Trophoblast cell (in vitro differentiated cells and primary cell): ENCODE measurements around the gene EXD3.

Source experiments
- DNase-seq, 2 donors: peaks; one replicate each; pipeline ENCODE4 v3.0.0-alpha.2; 2016
- H2AFZ ChIP-seq: 2 replicates; pipeline ENCODE4 v1.6.1; 2013; ENCODE audit warnings: low read length, moderate library complexity, mild to moderate bottlenecking; ENCODE audit not compliant: insufficient read depth, poor library complexity
- H2AK5ac ChIP-seq: 2 replicates; pipeline ENCODE4 v1.6.1; 2013; ENCODE audit warnings: mild to moderate bottlenecking, low read length
- H2BK120ac ChIP-seq: 2 replicates; pipeline ENCODE4 v1.6.1; 2013; ENCODE audit warnings: low read length, mild to moderate bottlenecking, moderate library complexity; ENCODE audit not compliant: insufficient read depth, poor library complexity
- H2BK12ac ChIP-seq: 2 replicates; pipeline ENCODE4 v1.6.1; 2013; ENCODE audit warnings: mild to moderate bottlenecking, low read length, moderate library complexity
- H2BK5ac ChIP-seq: 2 replicates; pipeline ENCODE4 v1.6.1; 2013; ENCODE audit warnings: low read length, low read depth, moderate library complexity, mild to moderate bottlenecking; ENCODE audit not compliant: poor library complexity
- H3K14ac ChIP-seq: 2 replicates; pipeline ENCODE4 v1.6.1; 2013; ENCODE audit warnings: mild to moderate bottlenecking, low read length
- H3K18ac ChIP-seq: 2 replicates; pipeline ENCODE4 v1.6.1; 2013; ENCODE audit warnings: mild to moderate bottlenecking, low read length
- H3K23ac ChIP-seq: 2 replicates; pipeline ENCODE4 v1.6.1; 2013; ENCODE audit warnings: low read length
- H3K27ac ChIP-seq: 2 replicates; pipeline ENCODE4 v1.5.1; 2013; ENCODE audit warnings: low read depth, mild to moderate bottlenecking, inconsistent platforms, low read length, moderate library complexity
- H3K27me3 ChIP-seq: 2 replicates; pipeline ENCODE4 v1.6.1; 2013; ENCODE audit warnings: inconsistent platforms, mild to moderate bottlenecking, low read length, moderate library complexity; ENCODE audit not compliant: insufficient read depth
- H3K36me3 ChIP-seq, 2 experiments: 1 replicate in 1 of 2; 2 replicates in 1 of 2; pipeline ENCODE4 v1.6.1; 2013; ENCODE audit warnings: low read length in 2 of 2, mild to moderate bottlenecking in 2 of 2, moderate library complexity in 1 of 2; ENCODE audit not compliant: insufficient read depth in 2 of 2, control insufficient read depth in 1 of 2
- H3K4ac ChIP-seq: 2 replicates; pipeline ENCODE4 v1.6.1; 2013; ENCODE audit warnings: low read depth, mild to moderate bottlenecking, low read length, moderate library complexity
- H3K4me1 ChIP-seq, 2 experiments: 1 replicate in 1 of 2; 2 replicates in 1 of 2; pipeline ENCODE4 v1.6.1; 2013; ENCODE audit warnings: low read length in 2 of 2, mild to moderate bottlenecking in 2 of 2, moderate library complexity in 1 of 2; ENCODE audit not compliant: insufficient read depth in 2 of 2, control insufficient read depth in 1 of 2
- H3K4me2 ChIP-seq: 2 replicates; pipeline ENCODE4 v1.6.1; 2013; ENCODE audit warnings: inconsistent platforms, mild to moderate bottlenecking, low read length, moderate library complexity
- H3K4me3 ChIP-seq: 2 replicates; pipeline ENCODE4 v1.5.1; 2013; ENCODE audit warnings: mild to moderate bottlenecking, low read depth, low read length, inconsistent platforms
- H3K79me1 ChIP-seq: one replicate; pipeline ENCODE4 v1.6.1; 2013; ENCODE audit warnings: low read length
- H3K79me2 ChIP-seq: 2 replicates; pipeline ENCODE4 v1.6.1; 2013; ENCODE audit warnings: low read length, mild to moderate bottlenecking; ENCODE audit not compliant: control insufficient read depth, insufficient read depth, poor library complexity
- H3K9ac ChIP-seq: 2 replicates; pipeline ENCODE4 v1.6.1; 2013; ENCODE audit warnings: mild to moderate bottlenecking, low read length
- H3K9me3 ChIP-seq: 2 replicates; pipeline ENCODE4 v1.6.1; 2013; ENCODE audit warnings: low read depth, mild to moderate bottlenecking, control low read depth, inconsistent platforms, low read length; ENCODE audit not compliant: insufficient read depth
- H4K12ac ChIP-seq: 2 replicates; pipeline ENCODE4 v1.6.1; 2013; ENCODE audit warnings: low read depth, mild to moderate bottlenecking, low read length, moderate library complexity
- H4K8ac ChIP-seq: 2 replicates; pipeline ENCODE4 v1.6.1; 2013; ENCODE audit warnings: low read depth, mild to moderate bottlenecking, low read length, moderate library complexity
- H4K91ac ChIP-seq: one replicate; pipeline ENCODE4 v1.6.1; 2013; ENCODE audit warnings: low read depth, mild to moderate bottlenecking, low read length, moderate library complexity
- WGBS: extraction: QIAGEN DNeasy Blood & Tissue Kit; methylation state at CpG from one replicate; pipeline ENCODE4 v1.1.7; 2013; ENCODE audit warnings: missing lambda C conversion rate; ENCODE audit not compliant: insufficient read length, insufficient coverage; ENCODE audit errors: extremely low coverage; 5-methylcytosine and 5-hydroxymethylcytosine counted together

Gene EXD3

DNA sequence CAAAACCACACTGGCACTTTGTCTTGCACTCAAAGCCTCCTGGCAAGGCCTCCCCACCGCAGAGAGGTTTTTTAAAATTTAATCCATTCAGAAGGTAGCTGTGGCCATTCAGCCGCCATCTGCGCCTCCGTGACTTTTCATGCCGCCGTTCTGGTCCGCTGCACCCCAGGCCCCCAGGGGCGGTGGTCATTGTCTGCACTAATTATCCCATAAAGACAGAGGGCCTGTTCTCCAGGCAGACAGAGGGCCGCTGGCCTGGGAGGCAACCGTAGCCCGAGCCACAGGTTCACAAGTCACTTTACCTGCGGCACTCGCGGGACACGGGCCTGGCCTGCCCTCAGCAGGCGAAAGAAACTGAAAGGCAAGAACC is 49.4 kb downstream of the EXD3 start:
- Histone ChIP-seq H3K27me3 (no peaks in the 10 kb centered on the region), H4K8ac (no peak overlapping the region), H3K27ac (no peak overlapping the region), H2BK120ac (no peak overlapping the region), H3K79me2 (no peaks in the 10 kb centered on the region), H3K4me2 (no peak overlapping the region), H3K36me3 (no peaks in the 10 kb centered on the region), H4K12ac (no peak overlapping the region), H3K18ac (no peak overlapping the region), H2AK5ac (no peak overlapping the region), H3K9me3 (peaks cover 2% of the 10 kb centered on the region), H3K4me1 (no peaks in the 10 kb centered on the region), H4K91ac (no peak overlapping the region), H3K4ac (no peak overlapping the region), H3K4me3 (no peak overlapping the region), H3K79me1 (no peaks in the 10 kb centered on the region), H2BK5ac (no peak overlapping the region), H3K9ac (no peak overlapping the region), H2BK12ac (no peak overlapping the region), H2AFZ (no peak overlapping the region), H3K23ac (no peak overlapping the region), H3K14ac (no peak overlapping the region)
- WGBS: no CpG with 5 or more reads among the region's 16 CpGs
- DNase-seq: no peak

DNA sequence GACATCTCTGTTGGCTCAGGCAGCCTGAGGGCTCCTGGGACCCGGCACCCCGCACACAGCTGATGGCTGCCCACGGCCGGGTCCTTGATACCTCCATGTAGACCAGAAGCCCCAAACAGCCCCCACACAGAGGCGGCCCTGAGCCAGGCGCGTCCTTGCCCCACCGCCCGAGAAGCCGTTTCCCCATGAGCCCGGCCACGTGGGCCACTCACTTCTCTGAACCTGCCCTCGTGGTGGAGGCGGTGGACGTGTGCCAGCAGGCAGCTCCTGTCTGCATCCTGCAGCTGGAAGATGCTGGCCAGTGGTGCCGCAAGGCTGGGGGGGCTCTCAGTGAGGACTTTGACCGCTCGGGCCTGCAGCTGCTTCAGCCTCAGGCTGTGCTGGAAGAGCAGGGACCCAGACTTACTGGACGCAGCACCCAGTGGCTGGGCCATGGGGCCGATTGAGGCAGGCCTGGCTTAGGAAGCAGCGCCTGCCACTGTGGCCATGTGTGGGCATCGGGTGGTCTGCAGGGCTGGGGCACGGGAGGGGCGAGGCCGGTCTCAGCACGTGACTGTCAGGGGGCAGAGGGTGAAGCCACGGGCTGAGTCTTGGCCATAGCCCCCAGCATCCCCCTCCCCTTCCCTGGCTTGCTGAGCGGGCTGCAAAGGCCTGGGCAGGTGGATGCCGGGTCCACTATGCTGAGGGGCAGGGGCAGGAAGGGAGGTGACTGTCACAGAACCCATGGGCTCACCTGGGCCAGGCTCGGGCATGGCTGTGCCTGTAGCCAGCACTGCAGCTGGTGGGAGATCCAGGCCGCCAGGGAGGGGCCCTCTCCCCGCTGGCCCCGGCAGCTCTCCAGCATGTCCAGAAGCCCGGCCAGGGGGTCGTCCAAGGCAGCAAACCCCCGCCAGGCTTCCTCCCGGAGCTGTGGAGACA is 50.0 kb downstream of the EXD3 start:
- Histone ChIP-seq H2AK5ac (no peak overlapping the region), H3K9me3 (peaks cover 4% of the 10 kb centered on the region), H3K23ac (no peak overlapping the region), H4K91ac (no peak overlapping the region), H3K27me3 (no peaks in the 10 kb centered on the region), H2BK12ac (no peak overlapping the region), H4K12ac (no peak overlapping the region), H3K4me2 (no peak overlapping the region), H3K4ac (no peak overlapping the region), H4K8ac (no peak overlapping the region), H2BK5ac (no peak overlapping the region), H3K79me1 (no peaks in the 10 kb centered on the region), H2AFZ (no peak overlapping the region), H3K4me1 (no peaks in the 10 kb centered on the region), H3K4me3 (no peak overlapping the region), H3K79me2 (no peaks in the 10 kb centered on the region), H2BK120ac (no peak overlapping the region), H3K14ac (no peak overlapping the region), H3K18ac (no peak overlapping the region), H3K27ac (no peak overlapping the region), H3K36me3 (no peaks in the 10 kb centered on the region), H3K9ac (no peak overlapping the region)
- no peak for DNase-seq
- no CpG with 5 or more reads among the region's 37 CpGs for WGBS

DNA sequence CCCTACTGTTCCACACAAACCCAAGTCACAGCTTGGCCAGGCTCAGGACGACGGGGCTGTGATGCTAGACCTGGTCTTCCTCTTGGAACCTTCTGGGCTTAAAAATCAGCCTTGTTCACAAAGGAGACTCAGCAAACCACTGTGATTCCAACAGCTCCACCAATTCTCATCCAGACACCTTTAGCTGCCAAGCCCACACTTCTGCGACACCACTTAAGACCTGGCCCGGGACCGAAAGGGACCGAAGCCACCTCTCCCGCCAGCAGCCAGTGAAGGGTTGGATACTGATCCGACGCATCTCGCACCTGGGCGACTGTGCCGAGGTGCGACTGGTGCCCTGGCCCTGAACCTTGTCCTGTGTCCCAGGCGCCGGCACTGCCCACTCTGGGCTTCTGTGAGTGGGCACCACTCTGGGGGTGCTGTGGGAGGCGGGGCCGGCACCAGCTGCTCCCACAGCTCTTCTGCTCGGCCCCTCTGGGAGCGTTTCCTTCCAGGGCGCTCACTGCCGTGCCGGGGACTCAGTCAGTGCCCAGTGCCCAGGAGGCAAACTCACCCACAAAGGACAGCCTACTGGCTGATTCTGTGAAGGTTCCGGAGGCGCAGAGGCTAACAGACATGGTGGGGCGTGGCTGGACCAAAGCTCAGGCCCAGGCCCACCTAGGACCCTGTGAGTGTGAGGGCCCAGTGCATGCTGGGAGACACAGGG is 50.9 kb downstream of the EXD3 start:
- no peak overlapping the region for H2AFZ ChIP-seq

DNA sequence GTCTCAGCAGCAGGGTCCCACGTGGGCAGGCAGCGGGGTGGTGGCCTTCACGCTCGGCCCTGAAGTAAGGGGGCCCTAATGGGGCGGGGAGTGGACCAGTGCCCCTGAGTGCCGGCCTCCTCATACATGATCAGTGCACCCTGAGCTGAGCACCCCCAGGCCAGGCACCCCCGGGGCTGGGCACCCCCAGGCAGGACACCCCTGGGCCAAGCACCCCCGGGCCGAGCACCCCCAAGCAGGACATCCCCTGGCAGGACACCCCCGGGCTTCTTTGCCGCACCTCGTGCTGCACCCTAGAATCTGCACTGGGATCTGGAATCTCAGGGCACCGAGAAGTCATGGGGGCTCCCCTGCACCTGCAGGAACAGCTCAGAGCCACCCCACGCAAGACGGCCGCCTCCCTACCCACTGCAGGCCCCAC is 51.4 kb downstream of the EXD3 start:
- no peaks in the 10 kb centered on the region for H3K27me3 ChIP-seq
- no CpG with 5 or more reads among the region's 16 CpGs for WGBS

More for the DNA sequence above, 50.9 kb downstream of the EXD3 start:
- no peak overlapping the region for H3K14ac ChIP-seq
- no peak overlapping the region for H3K23ac ChIP-seq
- H2BK5ac ChIP-seq: no peak overlapping the region
- peaks cover 4% of the 10 kb centered on the region for H3K9me3 ChIP-seq
- no peak overlapping the region for H3K4me3 ChIP-seq
- H3K4me2 ChIP-seq: no peak overlapping the region
- H3K79me2 ChIP-seq: no peaks in the 10 kb centered on the region
- no peak overlapping the region for H3K18ac ChIP-seq
- no peaks in the 10 kb centered on the region for H3K4me1 ChIP-seq
- no peak overlapping the region for H4K8ac ChIP-seq
- no CpG with 5 or more reads among the region's 25 CpGs for WGBS
- H3K79me1 ChIP-seq: no peaks in the 10 kb centered on the region
- H2AK5ac ChIP-seq: no peak overlapping the region
- no peak overlapping the region for H3K27ac ChIP-seq
- H3K4ac ChIP-seq: no peak overlapping the region
- H3K27me3 ChIP-seq: no peaks in the 10 kb centered on the region
- H2BK12ac ChIP-seq: no peak overlapping the region
- no peak overlapping the region for H4K12ac ChIP-seq
- H2BK120ac ChIP-seq: no peak overlapping the region
- DNase-seq: no peak
- H4K91ac ChIP-seq: no peak overlapping the region
- no peak overlapping the region for H3K9ac ChIP-seq
- H3K36me3 ChIP-seq: no peaks in the 10 kb centered on the region

More for the DNA sequence above, 51.4 kb downstream of the EXD3 start:
- Histone ChIP-seq H2AFZ (no peak overlapping the region), H3K9ac (no peak overlapping the region), H2AK5ac (no peak overlapping the region), H3K79me1 (no peaks in the 10 kb centered on the region), H3K4me3 (no peak overlapping the region), H3K4me1 (no peaks in the 10 kb centered on the region), H2BK120ac (no peak overlapping the region), H2BK12ac (no peak overlapping the region), H2BK5ac (no peak overlapping the region), H3K4me2 (no peak overlapping the region), H4K91ac (no peak overlapping the region), H3K36me3 (no peaks in the 10 kb centered on the region), H3K23ac (no peak overlapping the region), H3K27ac (no peak overlapping the region), H3K4ac (no peak overlapping the region), H4K8ac (no peak overlapping the region), H3K79me2 (no peaks in the 10 kb centered on the region), H3K9me3 (peaks cover 8% of the 10 kb centered on the region), H3K14ac (no peak overlapping the region), H3K18ac (no peak overlapping the region), H4K12ac (no peak overlapping the region)
- no peak for DNase-seq
